HG02943 (cell line): ENCODE data around the gene MVK.

Experiments
- ATAC-seq: cut with Tn5 transposase; IDR thresholded peaks from one replicate; pipeline ENCODE4 v1.9.1; 2021; ENCODE audit warnings: mild to moderate bottlenecking, low read depth, moderate library complexity; ENCODE audit not compliant: unreplicated experiment

MVK gene

DNA sequence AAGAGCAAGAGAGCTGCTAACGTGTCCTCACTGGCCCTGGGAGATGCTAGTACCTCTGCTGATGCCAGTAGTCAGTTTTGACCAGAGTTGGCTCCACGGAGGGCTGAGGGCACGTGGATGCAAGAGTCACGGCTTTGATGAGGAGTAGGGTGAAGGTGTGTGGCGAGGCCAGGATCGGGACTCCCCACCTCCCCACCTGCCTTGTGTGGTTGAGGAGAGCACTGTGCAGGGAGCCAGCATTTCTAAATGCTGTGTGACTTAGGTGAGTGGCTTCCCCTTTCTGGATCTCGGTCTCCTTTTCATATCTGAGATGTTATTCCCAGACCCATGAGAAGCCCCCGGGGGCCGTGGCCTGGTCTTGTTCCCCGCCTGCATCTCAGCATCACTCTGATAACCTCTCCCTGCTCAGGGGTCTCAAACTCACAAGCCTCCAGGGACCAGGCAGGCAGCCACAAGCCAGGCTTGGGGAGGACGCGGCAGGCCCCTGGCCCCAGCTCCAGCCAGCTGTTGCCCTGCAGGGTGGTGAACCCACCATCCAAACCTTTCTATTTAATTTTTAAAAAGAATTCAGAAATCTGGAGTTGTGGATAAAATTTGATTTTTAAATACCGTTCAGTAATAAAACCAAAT lies 32.1 kb downstream of the MVK start:
- ATAC-seq = no peak

DNA sequence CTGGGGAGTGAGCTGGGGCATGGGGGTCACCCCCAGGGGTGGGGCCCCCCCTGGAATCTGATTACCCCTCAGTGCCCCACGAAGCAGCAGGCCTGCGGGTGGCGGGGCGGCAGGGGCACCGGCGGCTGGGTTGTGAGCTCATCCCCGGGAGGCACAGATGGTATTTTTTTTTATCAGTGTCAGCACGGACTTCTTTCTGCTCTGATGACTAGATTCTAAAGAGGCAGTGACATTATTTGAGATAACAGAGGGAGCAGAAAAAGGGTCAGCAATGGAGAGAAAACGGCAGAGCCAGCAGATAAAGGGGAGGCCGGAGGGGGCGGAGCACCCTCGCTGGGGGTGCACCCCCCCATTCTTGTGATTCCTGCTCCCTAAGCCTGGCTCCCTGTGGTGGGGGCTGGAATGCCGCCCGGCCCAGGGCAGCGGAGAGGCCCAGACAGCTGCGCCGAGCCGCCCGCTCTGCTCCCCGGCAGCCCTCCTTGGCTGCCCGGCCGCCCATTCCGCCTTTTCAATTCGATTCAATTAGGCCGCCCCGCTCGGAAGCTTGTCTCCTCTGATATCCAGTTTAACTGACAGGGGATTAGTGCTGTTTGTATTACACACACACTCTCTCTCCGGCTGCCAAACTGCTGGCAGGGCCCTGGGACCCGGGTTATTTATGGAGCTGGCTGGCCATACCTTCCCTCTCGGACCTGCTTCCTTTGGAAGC lies 32.9 kb downstream of the MVK start:
- ATAC-seq = no peak

DNA sequence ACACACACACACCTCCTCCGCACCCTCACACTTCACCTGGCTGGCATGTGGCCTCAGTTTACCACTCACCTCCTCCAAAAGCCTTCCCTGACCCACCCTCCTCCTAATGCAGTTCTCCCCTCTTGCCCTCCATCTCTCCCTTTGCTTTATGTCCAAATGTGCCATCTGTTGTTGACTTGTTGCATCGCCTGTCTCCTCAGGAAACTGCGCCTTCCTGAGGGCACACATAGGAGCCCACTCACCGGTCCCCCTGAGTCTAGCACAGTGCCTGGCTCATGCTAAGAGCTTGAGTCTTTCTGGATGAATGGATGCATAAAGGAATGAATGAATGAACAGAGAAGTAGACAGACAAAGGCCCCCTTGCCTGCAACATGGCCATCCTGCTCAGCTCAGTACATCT lies 34.0 kb downstream of the MVK start:
- ATAC-seq = no peak

DNA sequence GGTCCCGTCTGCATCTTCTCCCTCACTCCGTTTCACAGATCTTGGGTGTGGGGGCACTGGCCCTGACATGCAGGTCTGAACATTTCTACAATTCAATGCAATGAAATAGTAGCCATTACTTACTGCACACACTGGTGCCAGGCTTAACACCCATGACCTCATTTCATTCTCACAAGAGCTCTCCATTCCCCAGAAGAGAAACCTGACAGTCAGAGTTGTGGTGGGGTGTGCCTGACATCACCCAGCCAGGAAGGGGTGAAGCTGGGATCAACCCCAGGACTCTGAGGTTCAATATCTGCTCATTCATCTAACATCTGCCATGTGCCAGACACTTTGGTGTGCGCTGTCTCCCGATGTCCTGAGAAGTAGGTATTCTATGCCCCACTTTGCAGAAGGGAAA lies 34.7 kb downstream of the MVK start:
- ATAC-seq = no peak

DNA sequence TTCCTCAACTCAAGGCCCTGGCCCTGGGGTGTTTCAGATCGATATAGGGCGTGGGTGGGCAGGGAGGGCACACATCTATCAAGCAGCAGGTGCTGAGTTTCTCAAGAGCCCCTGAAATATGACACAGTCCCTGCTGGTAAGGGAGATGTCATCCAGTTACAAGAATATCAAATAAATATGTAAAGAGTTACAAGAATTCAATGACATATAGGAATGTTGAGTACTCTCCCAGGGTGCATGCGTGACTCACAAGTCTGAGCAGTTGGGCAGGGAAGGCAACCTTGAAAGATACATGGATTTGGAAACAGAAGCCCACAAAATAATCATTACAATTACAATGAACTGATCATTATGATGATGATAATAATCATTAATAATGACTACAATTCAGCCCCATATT lies 35.2 kb downstream of the MVK start:
- no peak for ATAC-seq

DNA sequence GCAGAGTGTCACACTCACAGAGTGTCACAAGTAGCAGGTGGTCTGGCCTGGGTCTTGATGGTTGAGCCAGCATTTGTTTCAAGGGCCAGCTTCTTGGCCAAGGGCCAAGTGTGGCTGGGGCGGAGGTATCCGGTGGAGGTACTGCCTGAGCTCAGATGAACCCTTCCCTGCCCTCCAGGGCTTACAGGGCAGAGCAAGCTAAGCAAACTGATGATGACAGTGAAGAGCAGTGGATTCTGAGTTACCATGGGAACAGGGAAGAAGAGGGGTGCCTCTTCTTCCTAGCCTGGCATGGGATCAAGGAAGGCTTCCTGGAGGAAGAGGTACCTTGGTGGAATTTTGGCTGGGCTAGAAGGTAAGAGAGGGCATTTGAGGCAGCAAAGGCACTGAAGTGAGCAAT lies 35.7 kb downstream of the MVK start:
- ATAC-seq = no peak

DNA sequence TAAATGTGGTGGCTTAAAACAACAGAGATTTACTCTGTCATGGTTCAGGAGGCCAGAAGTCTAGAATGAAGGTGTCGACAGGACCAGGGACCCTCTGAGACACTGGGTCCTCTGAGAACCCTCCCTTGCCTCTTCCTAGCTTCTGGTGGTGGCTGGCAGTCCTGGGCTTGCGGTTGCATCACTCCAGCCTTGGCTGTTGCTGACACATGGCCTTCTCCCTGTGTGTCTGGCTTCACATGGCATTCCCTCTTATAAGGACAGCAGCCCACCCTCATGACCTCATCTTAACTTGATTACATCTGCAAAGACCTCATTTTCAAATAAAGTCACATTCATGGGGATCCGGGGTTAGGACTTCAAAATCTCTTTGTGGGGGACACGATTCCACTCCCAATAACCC lies 36.9 kb downstream of the MVK start:
- ATAC-seq = no peak

DNA sequence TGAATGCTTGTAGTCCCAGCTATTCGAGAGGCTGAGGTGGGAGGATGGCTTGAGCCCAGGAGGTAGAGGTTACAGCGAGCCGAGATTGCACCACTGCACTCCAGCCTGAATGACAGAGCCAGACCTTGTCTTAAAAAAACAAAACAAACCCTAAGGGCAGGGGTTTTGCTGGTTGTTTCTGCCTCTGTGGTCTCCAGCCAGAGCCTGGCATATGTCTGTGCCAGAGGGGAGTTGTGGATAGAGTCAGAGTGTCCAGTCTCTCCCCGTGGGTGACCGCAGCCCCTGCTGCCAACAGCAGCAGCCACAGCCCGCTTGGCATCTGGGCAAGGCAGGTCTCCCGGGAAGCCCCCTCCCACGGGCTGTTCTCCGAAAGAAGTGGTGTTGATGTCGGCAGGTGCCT lies 37.6 kb downstream of the MVK start:
- no peak for ATAC-seq

DNA sequence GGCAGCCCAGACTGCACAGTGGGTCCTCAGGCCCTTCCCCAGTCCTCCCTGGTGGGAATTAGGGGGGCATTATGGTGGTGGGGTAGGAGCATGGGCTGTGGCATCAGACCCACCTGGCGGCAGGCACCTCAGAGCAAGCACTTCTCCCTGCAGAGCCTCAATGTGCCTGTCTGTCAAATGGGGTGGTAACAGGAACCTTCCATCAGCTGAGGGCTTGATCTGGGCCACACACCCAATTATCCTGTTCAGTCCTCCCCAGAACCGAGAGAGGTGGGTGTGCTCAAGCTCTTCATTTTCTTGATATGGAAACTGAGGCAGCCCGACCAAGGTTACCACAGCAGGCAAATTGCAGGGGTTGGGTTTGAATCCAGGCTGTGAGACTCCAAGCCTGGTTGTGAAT lies 38.4 kb downstream of the MVK start:
- ATAC-seq = no peak

DNA sequence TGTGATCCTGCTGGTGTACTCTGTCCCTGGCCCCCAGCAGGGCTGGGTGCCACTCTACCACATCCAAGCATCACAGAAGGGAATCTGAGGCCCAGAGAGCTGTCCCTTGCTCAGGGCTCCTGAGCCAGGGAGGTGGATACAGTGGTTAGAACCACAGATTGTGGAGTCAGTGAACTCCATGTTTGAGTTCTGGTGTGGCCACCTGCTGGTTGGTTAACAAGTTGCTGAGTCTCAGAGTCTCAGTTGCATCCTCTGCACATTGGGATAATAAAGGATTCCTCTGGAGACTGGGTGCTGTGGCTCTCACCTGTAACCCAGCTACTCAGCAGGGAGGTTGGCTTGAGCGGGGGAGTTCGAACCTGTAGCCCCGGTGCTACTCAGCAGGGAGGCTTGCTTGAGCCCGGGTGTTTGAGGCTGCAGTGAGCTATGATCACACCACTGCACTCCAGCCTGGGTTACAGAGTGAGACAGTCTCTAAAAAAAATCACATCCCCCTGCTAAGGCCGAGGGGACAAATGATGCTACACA lies 39.4 kb downstream of the MVK start:
- no peak for ATAC-seq

DNA sequence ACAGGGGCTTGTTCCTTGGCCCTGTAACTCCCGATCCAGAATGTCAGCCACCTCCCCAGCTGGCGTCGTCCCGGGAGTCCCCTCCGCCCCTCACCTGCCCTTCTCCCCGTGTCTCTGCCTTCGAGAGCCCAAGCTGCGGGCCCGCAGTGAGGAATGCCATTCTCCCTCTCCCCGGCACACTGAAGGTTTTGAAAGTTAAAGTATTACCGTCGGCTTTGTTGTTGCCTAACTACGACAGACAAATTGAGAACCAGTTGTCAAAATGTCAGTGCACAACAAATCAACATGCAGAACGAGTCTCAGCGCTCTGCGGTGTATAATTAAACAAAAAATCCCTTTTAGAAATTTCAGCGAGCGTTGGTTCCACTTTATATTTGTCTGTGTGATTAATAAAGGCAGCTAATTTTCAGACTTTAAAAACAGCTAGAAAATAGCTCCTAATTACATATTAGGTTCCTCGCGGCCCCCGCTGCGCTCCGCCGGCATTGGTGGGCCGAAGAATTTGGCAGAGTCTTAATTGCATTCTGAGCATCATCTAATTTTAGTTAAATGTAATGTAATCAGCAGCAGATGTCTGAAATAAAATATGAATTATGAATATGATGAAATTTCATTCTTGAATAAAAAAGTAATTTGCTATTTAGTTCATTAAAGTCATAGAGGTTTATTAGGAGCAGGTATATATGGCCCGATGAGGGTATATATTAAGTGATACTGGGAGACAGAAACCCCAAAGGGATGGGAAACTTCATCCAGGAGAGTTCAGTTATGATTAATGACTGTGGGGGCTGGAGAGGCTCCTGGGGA lies 40.3 kb downstream of the MVK start:
- no peak for ATAC-seq

DNA sequence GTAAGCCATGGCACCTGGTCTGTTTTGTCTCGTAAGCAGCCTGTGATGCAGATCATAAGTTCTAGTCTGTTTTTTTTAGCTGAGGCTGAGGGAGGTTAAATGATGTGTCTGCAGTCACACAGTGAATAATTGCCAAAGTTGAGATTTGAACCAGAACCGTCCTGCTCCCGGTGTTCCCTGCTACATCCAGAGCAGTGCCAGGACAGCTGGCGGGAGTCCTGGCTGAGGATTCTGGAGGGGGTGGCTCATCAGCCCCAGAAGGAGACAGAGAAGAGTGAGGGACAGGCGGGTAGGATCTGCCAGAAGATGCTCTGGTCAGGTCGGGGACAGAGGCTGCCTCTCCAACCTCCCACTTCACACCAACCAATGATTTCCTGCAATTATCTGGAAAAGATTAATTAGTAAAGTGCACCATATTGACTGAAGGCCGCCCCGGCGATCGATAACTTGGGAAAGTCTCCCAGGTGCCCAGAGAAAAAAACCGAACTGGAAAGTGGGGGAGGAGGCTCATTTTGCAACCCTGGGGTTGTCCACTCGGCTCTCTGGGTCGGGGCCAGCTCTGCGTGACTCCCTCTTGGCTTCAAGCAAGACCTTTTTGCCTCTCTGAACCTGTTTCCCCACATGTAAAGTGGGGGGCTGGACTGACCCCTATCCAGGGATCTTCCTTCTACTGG lies 42.1 kb downstream of the MVK start:
- no peak for ATAC-seq

DNA sequence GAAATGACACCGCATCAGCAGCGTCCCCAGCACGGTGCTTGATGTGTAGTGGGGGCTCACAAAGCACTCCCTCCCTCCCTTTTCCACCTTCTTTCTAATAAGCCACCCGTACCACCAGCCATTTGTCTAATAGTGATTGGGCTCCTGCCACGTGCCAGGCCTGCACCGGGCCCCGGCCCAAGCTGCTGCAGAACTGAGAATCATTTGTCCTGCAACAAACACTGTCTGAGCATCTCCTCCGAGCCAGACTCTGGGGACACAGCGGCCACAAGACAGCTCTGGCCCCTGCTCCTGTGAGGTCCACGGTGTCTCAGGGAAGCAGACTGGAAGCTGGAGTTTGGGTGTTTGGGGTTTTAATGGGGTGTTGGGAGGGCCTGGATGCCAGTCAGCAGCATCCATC lies 43.9 kb downstream of the MVK start:
- ATAC-seq = no peak

DNA sequence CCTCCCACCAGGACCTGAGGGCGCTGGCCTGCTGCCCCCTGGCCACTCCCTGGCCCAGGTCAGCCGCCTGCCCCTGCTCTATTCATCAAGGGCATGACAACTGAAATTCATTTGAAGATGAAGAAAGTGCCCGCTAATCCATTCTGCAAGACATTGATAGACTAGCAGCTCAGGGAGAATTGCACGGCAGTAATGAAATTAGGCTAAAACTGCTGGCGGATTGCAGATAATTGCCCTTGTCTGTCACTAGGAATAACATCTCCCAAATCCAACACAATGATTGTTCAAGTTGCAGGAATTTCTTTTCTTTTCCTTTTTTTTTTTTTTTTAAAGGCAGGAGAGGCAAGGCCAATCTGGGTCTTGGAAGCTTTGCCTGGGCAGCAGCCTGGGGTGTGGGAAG lies 44.5 kb downstream of the MVK start:
- ATAC-seq = no peak

DNA sequence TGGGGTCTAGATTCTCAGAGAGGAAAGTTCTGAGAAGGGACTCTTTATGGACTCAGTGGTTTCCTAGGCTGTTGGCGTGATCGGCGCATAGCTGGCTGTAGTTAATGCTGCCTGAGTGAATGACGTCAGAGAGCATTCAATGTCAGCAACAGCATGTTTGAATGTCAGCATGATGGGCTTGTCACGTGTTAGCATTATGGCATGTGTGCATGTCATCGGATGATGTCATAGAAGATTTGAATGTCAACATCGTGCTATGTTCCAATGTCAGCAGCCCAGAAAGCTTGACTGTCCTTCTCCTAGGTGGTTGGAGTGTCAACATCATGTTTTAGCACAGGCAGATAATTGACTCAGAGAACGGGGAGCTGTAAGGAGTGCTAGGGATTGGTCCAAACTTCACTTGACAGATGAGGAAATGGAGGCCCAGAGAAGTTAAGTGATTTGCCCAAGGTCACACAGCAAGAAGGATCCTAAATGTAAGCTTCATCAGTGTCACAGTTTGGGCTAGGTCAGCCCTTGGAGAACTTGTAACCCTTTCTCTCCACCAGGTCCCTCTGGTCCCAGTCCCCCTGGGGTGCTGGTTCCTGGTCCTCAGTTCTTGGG lies 45.5 kb downstream of the MVK start:
- ATAC-seq = no peak

DNA sequence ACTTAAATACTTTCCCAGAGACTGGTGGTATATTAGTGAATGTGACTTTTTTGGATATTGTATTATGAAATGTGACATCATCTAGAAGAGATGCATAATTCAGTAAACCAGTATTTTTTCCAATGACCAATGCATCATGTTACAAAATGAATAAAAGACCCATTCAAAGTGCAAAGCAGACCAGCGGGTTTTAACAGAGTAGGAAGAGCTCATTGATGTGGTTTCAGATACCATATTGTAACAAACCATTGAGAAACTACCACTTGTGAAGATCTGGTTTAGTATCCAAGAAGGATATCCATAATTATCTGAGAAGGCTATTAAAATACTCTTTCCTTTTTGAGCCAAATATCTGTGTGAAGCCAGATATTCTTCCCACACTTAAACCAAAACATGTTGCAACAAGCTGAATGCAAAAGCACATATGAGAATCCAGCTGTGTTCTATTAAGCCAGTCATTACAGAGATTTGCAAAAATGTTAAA lies 47.7 kb downstream of the MVK start:
- no peak for ATAC-seq

DNA sequence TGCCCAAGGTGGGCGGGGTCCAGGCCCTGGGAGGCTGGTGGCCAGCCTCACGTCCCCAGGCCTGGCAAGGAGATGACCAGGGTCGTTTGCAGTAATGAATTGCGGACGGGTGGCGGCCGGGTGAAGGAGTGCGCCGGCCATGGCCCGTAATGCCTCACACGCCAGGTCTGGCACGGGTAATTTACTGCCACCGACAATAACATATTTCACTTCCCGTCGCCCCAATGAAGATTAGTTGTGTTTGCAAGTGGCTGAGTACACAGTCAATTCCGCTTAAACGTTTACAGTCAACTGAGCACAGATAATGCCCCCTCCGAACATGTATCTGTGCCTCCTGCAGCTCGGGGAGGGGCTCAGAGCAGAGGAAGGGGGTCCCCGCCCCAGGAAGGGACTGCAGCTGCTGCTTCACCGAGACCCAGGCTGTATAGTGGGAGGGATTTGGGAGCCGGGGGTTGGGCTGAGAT lies 48.3 kb downstream of the MVK start:
- ATAC-seq = no peak

DNA sequence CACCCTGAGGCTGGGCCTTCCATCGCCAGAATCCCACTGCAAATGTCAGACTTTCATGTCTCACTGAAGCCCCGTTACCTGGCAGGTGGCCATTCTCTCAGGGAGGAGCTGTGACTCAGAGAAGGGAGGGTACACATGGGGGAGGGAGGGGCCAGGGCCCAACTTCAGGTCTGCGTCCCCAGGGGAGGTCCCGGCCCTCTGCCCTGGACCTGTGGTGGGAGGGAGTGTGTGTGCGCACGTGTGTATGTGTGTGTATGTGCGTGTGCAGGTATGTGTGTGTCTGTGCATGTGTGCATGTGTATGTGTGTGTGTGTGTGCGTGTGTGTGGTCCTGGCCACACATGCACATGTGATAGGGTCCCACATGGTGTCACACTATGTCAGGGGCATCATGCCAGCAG lies 50.9 kb downstream of the MVK start:
- no peak for ATAC-seq

DNA sequence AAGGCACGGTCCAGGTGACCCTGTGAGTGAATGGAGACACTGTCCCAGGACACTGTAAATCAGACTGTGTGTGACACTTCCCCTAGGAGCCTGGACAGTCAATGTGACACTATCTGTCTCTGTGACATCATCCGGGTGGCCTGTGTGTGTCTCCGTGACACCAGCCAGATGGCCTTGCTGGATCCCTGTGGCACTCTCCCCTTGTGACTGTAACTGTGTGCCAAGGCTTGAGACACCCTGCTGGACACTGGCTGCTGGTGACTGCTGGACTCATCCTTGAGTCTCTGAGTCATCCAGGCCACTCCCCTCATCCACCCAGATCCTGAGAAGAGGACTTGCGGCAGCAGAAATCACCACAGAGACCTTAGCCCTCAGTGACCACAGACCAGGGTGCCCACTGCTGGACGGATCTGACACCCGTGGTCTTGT lies 51.6 kb downstream of the MVK start:
- no peak for ATAC-seq

DNA sequence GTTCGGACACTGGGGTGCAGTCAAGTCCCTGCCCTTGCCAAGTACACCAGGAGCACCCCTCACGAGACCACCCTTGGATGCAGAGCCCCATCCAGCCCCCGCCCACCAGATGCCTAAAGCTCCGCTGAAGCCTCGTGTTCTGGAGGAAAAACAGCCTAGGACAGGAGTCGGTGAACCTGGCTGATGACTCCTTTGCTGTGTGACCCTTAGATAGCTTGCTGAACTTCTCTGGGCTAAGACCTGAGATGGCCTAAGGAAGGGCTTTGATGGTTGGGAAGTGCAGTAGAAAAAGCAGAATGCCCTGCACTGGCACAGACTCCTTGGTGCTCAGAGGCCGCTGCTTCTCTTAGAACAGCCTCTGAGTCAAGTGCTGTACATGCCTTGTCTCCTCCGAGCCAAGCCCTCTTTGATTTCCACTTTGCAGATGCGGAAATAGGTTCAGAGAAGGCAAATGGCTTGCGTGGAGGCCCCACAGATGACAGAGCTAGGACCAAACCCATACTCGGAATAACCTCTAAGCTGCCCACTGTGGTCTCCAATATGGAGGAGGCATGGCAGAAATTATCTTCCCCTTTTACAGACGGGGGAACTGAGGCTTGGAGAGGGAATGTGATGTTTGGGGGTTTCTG lies 52.3 kb downstream of the MVK start:
- no peak for ATAC-seq
